ENCODE data around the gene BRD1.

The BRD1 gene

DNA sequence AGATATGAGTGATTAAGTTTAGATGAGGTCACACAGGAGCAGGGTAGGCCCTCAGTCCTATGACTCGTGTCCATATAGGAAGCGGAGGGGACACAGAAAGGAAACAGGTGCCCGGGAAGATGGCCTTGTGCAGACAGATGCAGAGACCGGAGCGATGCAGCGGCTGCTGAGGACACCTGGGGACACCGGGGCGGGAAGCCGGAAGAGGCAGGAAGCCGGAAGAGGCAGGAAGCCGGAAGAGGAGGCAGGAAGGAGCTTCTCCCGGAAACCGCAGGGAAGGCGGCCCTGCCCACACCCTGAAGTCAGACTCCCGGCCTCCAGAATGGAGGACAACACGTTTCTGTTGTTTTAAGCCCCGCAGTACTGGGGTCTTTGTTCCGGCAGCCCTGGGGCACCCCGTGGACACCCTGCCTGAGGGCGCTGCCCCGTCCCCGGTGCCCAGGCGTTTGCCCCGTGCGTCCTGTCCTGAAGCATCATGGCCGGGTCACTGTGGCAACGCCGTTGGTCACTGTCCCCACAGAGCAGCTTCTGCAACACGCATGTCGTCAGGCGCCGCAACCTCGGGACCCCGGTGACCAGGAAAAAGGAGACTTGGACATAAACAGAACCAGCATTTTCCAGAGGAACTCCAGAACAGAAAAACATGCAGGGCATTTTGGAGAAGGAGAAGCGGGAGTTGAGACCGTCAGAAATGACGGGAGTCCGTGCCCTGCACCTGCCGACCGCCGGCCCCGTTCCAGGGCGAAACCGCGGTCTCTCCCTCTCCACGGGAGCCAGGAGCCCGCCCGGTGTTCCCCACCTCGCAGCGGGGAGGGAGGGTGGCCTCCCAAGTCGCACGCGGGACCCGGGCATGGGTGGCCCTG lies 103.4 kb downstream of the BRD1 start:
- ChIA-PET POLR2A (no interaction called here), CTCF (interaction anchor here (0.7 kb wide), 1 partner anchor 184 kb away, joined by 3 read pairs; no protein-coding TSS in a partner anchor)
- DNase-seq (ENCODE audit: extremely low spot score): no peak
- no peak for TF ChIP-seq FOXM1 (IDR thresholded peaks at IDR 0.05; ENCODE audit: borderline replicate concordance)
- TF ChIP-seq SP1 (IDR thresholded peaks at IDR 0.05): no peak
- TF ChIP-seq NFRKB (IDR thresholded peaks at IDR 0.05): no peak
- TF ChIP-seq LEF1 (IDR thresholded peaks at IDR 0.05; ENCODE audit: borderline replicate concordance): no peak
- TF ChIP-seq CTBP1 (IDR thresholded peaks at IDR 0.05; ENCODE audit: borderline replicate concordance): no peak
- no peak for TF ChIP-seq FOXA1 (IDR thresholded peaks at IDR 0.05)
- no peak for TF ChIP-seq ARNT (IDR thresholded peaks at IDR 0.05)
- TF ChIP-seq, protein P1, sequence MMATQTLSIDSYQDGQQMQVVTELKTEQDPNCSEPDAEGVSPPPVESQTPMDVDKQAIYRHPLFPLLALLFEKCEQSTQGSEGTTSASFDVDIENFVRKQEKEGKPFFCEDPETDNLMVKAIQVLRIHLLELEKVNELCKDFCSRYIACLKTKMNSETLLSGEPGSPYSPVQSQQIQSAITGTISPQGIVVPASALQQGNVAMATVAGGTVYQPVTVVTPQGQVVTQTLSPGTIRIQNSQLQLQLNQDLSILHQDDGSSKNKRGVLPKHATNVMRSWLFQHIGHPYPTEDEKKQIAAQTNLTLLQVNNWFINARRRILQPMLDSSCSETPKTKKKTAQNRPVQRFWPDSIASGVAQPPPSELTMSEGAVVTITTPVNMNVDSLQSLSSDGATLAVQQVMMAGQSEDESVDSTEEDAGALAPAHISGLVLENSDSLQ (IDR thresholded peaks at IDR 0.05): no peak
- no peak for TF ChIP-seq HDGF (IDR thresholded peaks at IDR 0.05; ENCODE audit: borderline replicate concordance)
- TF ChIP-seq TARDBP (IDR thresholded peaks at IDR 0.05): no peak
- TF ChIP-seq L3MBTL2 (conservative IDR thresholded peaks at IDR 0.05): no peak
- no peak for TF ChIP-seq SUZ12 (IDR thresholded peaks at IDR 0.05)
- no peak for TF ChIP-seq FOXK2 (IDR thresholded peaks at IDR 0.05)

DNA sequence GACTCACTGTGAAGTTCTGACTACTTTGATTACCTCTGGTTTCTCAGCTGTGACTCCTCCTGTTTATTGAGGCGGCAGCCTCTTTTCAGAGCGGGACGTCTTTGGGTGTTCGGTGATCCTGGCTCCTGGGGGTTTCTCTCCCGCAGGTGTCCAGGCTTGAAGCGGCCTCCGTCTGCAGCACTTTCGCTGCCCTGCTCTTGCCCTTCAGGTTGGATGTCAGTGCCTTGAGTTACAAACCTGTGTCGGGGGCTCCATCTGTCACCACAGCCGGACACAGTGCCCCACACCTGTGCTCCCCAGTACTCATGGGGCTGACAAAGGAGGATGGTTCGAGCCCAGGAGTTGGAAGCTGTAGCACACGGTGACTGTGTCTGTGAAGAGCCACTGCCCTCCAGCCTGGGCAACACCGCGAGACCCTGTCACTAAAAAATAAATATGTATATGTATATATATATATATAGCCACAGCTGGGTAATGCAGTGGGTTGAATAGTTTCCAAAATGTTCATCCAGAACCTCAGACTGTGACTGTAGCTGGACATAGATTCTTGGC lies 104.1 kb downstream of the BRD1 start:
- no peak for TF ChIP-seq ELF4 (IDR thresholded peaks at IDR 0.05)
- no peak for TF ChIP-seq FOXK2 (IDR thresholded peaks at IDR 0.05)
- TF ChIP-seq LEF1 (IDR thresholded peaks at IDR 0.05; ENCODE audit: borderline replicate concordance): no peak
- no peak for TF ChIP-seq ARNT (IDR thresholded peaks at IDR 0.05)
- TF ChIP-seq FOXA1 (IDR thresholded peaks at IDR 0.05): no peak
- TF ChIP-seq, protein P1 (IDR thresholded peaks at IDR 0.05): no peak
- TF ChIP-seq SP1 (IDR thresholded peaks at IDR 0.05): no peak
- no peak for TF ChIP-seq FOXM1 (IDR thresholded peaks at IDR 0.05; ENCODE audit: borderline replicate concordance)
- no peak for TF ChIP-seq ZNF384 (IDR thresholded peaks at IDR 0.05)
- no peak for TF ChIP-seq L3MBTL2 (conservative IDR thresholded peaks at IDR 0.05)
- TF ChIP-seq HDGF (IDR thresholded peaks at IDR 0.05; ENCODE audit: borderline replicate concordance): no peak
- TF ChIP-seq TARDBP (IDR thresholded peaks at IDR 0.05): no peak
- TF ChIP-seq NFRKB (IDR thresholded peaks at IDR 0.05): no peak
- no peak for TF ChIP-seq BHLHE40 (IDR thresholded peaks at IDR 0.05; ENCODE audit: borderline replicate concordance)
- TF ChIP-seq CTBP1 (IDR thresholded peaks at IDR 0.05; ENCODE audit: borderline replicate concordance): no peak
- DNase-seq (ENCODE audit: extremely low spot score): no peak
- ChIA-PET CTCF (no interaction called here), POLR2A (no interaction called here)
